ENCODE results near the gene PCDHGB1. TPM values are rescaled to one million over a fixed set of nuclear protein-coding genes. Genes with fewer than 3 reads are reported as not detected.

The PCDHGB1 gene
- total RNA-seq, 1 donor from 2014 or later, result 1.1 TPM

GRCh38 chr5:141356133-141356532, 6.2 kb downstream of the PCDHGB1 start:
- no peak for DNase-seq (ENCODE audit: extremely low spot score, unreplicated experiment)
- H3K4me3 Mint-ChIP-seq, result no peak overlapping the region
- H3K9me3 Mint-ChIP-seq, result peaks cover 9% of the 10 kb centered on the region
- H3K4me1 Mint-ChIP-seq (ENCODE audit: unreplicated experiment), result no peaks in the 10 kb centered on the region
- no peaks in the 10 kb centered on the region for H3K27me3 Mint-ChIP-seq
- no peak for TF ChIP-seq CTCF (conservative IDR thresholded peaks at IDR 0.05)
- H3K27ac Mint-ChIP-seq, result no peak overlapping the region
- peaks cover 7% of the 10 kb centered on the region for H3K36me3 Mint-ChIP-seq

- no peak for TF ChIP-seq CTCF (conservative IDR thresholded peaks at IDR 0.05)
- H3K27ac Mint-ChIP-seq, result no peak overlapping the region
- H3K36me3 Mint-ChIP-seq, result peaks cover 7% of the 10 kb centered on the region
- H3K4me1 Mint-ChIP-seq (ENCODE audit: unreplicated experiment), result no peaks in the 10 kb centered on the region
- H3K9me3 Mint-ChIP-seq, result peaks cover 9% of the 10 kb centered on the region
- H3K27me3 Mint-ChIP-seq, result no peaks in the 10 kb centered on the region
- no peak overlapping the region for H3K4me3 Mint-ChIP-seq
- no peak for DNase-seq (ENCODE audit: extremely low spot score, unreplicated experiment)
Observed at GRCh38 chr5:141356950-141357349, 7.1 kb downstream of the PCDHGB1 start.

- Mint-ChIP-seq H3K27ac (no peak within 1 kb of the TSS), H3K4me1 (ENCODE audit: unreplicated experiment) (no peaks in the 10 kb centered on the region), H3K4me3 (no peak within 1 kb of the TSS), H3K9me3 (peaks cover 14% of the 10 kb centered on the region), H3K27me3 (no peaks in the 10 kb centered on the region), H3K36me3 (no peaks in the 10 kb centered on the region)
- no peak for DNase-seq (ENCODE audit: extremely low spot score, unreplicated experiment)
- peak; percentile 50 for TF ChIP-seq CTCF (conservative IDR thresholded peaks at IDR 0.05)
Observed at GRCh38 chr5:141359790-141360426, 10.0 kb downstream of the PCDHGB1 start, which contains the start of gene PCDHGB2. PCDHGB2 (plus strand) TSS chr5:141359994; CDS start chr5:141360136, 142 bp downstream.

GRCh38 chr5:141360685-141361084, 10.8 kb downstream of the PCDHGB1 start:
- no peaks in the 10 kb centered on the region for H3K27me3 Mint-ChIP-seq
- H3K27ac Mint-ChIP-seq, result no peak overlapping the region
- no peak for DNase-seq (ENCODE audit: extremely low spot score, unreplicated experiment)
- no peaks in the 10 kb centered on the region for H3K36me3 Mint-ChIP-seq
- TF ChIP-seq CTCF (conservative IDR thresholded peaks at IDR 0.05), result no peak
- H3K4me1 Mint-ChIP-seq (ENCODE audit: unreplicated experiment), result no peaks in the 10 kb centered on the region
- H3K9me3 Mint-ChIP-seq, result peaks cover 14% of the 10 kb centered on the region
- no peak overlapping the region for H3K4me3 Mint-ChIP-seq

- Mint-ChIP-seq H3K4me1 (ENCODE audit: unreplicated experiment) (no peaks in the 10 kb centered on the region), H3K27ac (no peak overlapping the region), H3K27me3 (no peaks in the 10 kb centered on the region), H3K9me3 (peaks cover 14% of the 10 kb centered on the region), H3K4me3 (no peak overlapping the region), H3K36me3 (no peaks in the 10 kb centered on the region)
- DNase-seq (ENCODE audit: extremely low spot score, unreplicated experiment), result no peak
- TF ChIP-seq CTCF (conservative IDR thresholded peaks at IDR 0.05), result no peak
Observed at GRCh38 chr5:141362719-141363118, 12.8 kb downstream of the PCDHGB1 start.

Measured in type B pancreatic cell (in vitro differentiated cells).